ENCODE measurements around the gene FAAP20.

GRCh38 chr1:2181271-2181670, 13.3 kb downstream of the FAAP20 start:
- TF ChIP-seq POLR2AphosphoS5 (IDR thresholded peaks at IDR 0.05) (no peak), CTCF (IDR thresholded peaks at IDR 0.05; ENCODE audit: poor library complexity, severe bottlenecking) (no peak), REST (IDR thresholded peaks at IDR 0.05; ENCODE audit: borderline replicate concordance) (no peak)
